NCI-H526 treated with DMSO at 0.1 percent for 48 hours (cell line): Measurements from ENCODE around the gene TEF.
A peak's percentile ranks its signal among the peaks of the same experiment; 100 is the strongest.
"Not testable (repeated sequence)": the region's sequence is repeated elsewhere in the genome, so short reads cannot be mapped to it uniquely, and the experiment has no call there.

Source experiments
- DNase-seq: peaks from one replicate; lab custom pipeline; 2025; lab: John Stamatoyannopoulos, UW

The TEF gene

GRCh38 chr22:41429232-41429950, 47.6 kb downstream of the TEF start:
- DNase-seq, result no peak

- no peak for DNase-seq
Observed at GRCh38 chr22:41429951-41430332, 48.2 kb downstream of the TEF start.

- no peak for DNase-seq
Observed at GRCh38 chr22:41431656-41432055, 49.9 kb downstream of the TEF start.

- DNase-seq, result not testable (repeated sequence)
Observed at GRCh38 chr22:41433480-41433879, 51.7 kb downstream of the TEF start.

- not testable (repeated sequence) for DNase-seq
Observed at GRCh38 chr22:41434361-41435003, 52.7 kb downstream of the TEF start.

GRCh38 chr22:41435560-41435959, 53.8 kb downstream of the TEF start:
- no peak for DNase-seq

- no peak for DNase-seq
Observed at GRCh38 chr22:41436322-41437113, 54.8 kb downstream of the TEF start.

- DNase-seq, result no peak
Observed at GRCh38 chr22:41437198-41437597, 55.5 kb downstream of the TEF start.

GRCh38 chr22:41440511-41440910, 58.8 kb downstream of the TEF start:
- not testable (repeated sequence) for DNase-seq

GRCh38 chr22:41442240-41442792, 60.6 kb downstream of the TEF start:
- no peak for DNase-seq

GRCh38 chr22:41444360-41445128, 62.8 kb downstream of the TEF start:
- peak; percentile 87 for DNase-seq

GRCh38 chr22:41445129-41446056, 63.7 kb downstream of the TEF start:
- peak; percentile 30 for DNase-seq

- peak; percentile 2 for DNase-seq
Observed at GRCh38 chr22:41446057-41446501, 64.3 kb downstream of the TEF start.

GRCh38 chr22:41446639-41447434, 65.1 kb downstream of the TEF start, which contains the start of gene TOB2:
Gene TOB2 (minus strand): TSS chr22:41446801. CDS start chr22:41437345, 9,456 bp downstream.
- DNase-seq, result peak; percentile 72

GRCh38 chr22:41447435-41448188, 65.9 kb downstream of the TEF start:
- DNase-seq, result peak; percentile 46

GRCh38 chr22:41448189-41448808, 66.6 kb downstream of the TEF start:
- DNase-seq, result peak; percentile 96
